H9 (cell line): Measurements from ENCODE around the gene MAD1L1. TPM values are rescaled to one million over a fixed set of nuclear protein-coding genes. Genes with fewer than 3 reads are reported as not detected.

Experiments
- DNase-seq: peaks from one replicate; pipeline ENCODE4 v3.0.0-alpha.2; 2017
- H2AFZ ChIP-seq: one replicate; pipeline ENCODE4 v1.6.1; 2013; ENCODE audit warnings: mild to moderate bottlenecking, low read length, control low read depth, moderate library complexity
- H2AK5ac ChIP-seq: 2 replicates; pipeline ENCODE4 v1.6.1; 2013; ENCODE audit warnings: low read length, control low read depth, mixed read lengths; ENCODE audit not compliant: insufficient read length
- H2BK120ac ChIP-seq: one replicate; pipeline ENCODE4 v1.6.1; 2013; ENCODE audit warnings: low read depth, mild to moderate bottlenecking, low read length, control low read depth, inconsistent platforms; ENCODE audit not compliant: poor library complexity, severe bottlenecking
- H2BK12ac ChIP-seq: 2 replicates; pipeline ENCODE4 v1.6.1; 2013; ENCODE audit warnings: low read length, control low read depth, mixed read lengths, low read depth; ENCODE audit not compliant: insufficient read length
- H2BK15ac ChIP-seq: 2 replicates; pipeline ENCODE4 v1.6.1; 2013; ENCODE audit warnings: low read depth, low read length, control low read depth
- H2BK20ac ChIP-seq: one replicate; pipeline ENCODE4 v1.6.1; 2013; ENCODE audit warnings: low read depth, mild to moderate bottlenecking, low read length, control low read depth, inconsistent platforms; ENCODE audit not compliant: poor library complexity, severe bottlenecking
- H2BK5ac ChIP-seq: 2 replicates; pipeline ENCODE4 v1.6.1; 2013; ENCODE audit warnings: low read length, control low read depth, mixed read lengths; ENCODE audit not compliant: insufficient read length
- H3K14ac ChIP-seq: 2 replicates; pipeline ENCODE4 v1.6.1; 2013; ENCODE audit warnings: low read length, control low read depth; ENCODE audit not compliant: insufficient read depth
- H3K18ac ChIP-seq: 2 replicates; pipeline ENCODE4 v1.6.1; 2013; ENCODE audit warnings: low read depth, mild to moderate bottlenecking, mixed read lengths, low read length, control low read depth; ENCODE audit not compliant: insufficient read length
- H3K23ac ChIP-seq: 2 replicates; pipeline ENCODE4 v1.6.1; 2013; ENCODE audit warnings: low read length, control low read depth, mixed read lengths, low read depth; ENCODE audit not compliant: insufficient read length
- H3K23me2 ChIP-seq: 2 replicates; pipeline ENCODE4 v1.6.1; 2013; ENCODE audit warnings: low read depth, mild to moderate bottlenecking, mixed read lengths, low read length, control low read depth; ENCODE audit not compliant: insufficient read length, poor library complexity, severe bottlenecking
- H3K27ac ChIP-seq: 2 replicates; pipeline ENCODE4 v1.5.1; 2013; ENCODE audit warnings: low read length, control low read depth, mixed read lengths, low read depth; ENCODE audit not compliant: insufficient read length
- H3K27me3 ChIP-seq: 2 replicates; pipeline ENCODE4 v1.6.1; 2013; ENCODE audit warnings: low read length, control low read depth, inconsistent platforms; ENCODE audit not compliant: insufficient read depth
- H3K4ac ChIP-seq: 2 replicates; pipeline ENCODE4 v1.6.1; 2013; ENCODE audit warnings: low read depth, mild to moderate bottlenecking, control low read depth, inconsistent platforms, low read length, moderate library complexity
- H3K4me1 ChIP-seq: 2 replicates; pipeline ENCODE4 v1.6.1; 2013; ENCODE audit warnings: low read length, control low read depth, inconsistent platforms; ENCODE audit not compliant: insufficient read depth
- H3K4me2 ChIP-seq: 2 replicates; pipeline ENCODE4 v1.6.1; 2013; ENCODE audit warnings: low read length, control low read depth, mixed read lengths; ENCODE audit not compliant: insufficient read length, insufficient read depth
- H3K56ac ChIP-seq: 2 replicates; pipeline ENCODE4 v1.6.1; 2013; ENCODE audit warnings: low read depth, mild to moderate bottlenecking, mixed read lengths, low read length, control low read depth; ENCODE audit not compliant: insufficient read length
- H3K79me1 ChIP-seq: 2 replicates; pipeline ENCODE4 v1.6.1; 2013; ENCODE audit warnings: low read depth, mild to moderate bottlenecking, moderate library complexity, low read length, control low read depth, inconsistent platforms; ENCODE audit not compliant: insufficient read depth, poor library complexity, severe bottlenecking
- H3K79me2 ChIP-seq: 2 replicates; pipeline ENCODE4 v1.6.1; 2013; ENCODE audit warnings: low read length, control low read depth, inconsistent platforms; ENCODE audit not compliant: insufficient read depth
- H3K9ac ChIP-seq: 2 replicates; pipeline ENCODE4 v1.6.1; 2013; ENCODE audit warnings: low read length, control low read depth, mixed read lengths; ENCODE audit not compliant: insufficient read length; ENCODE audit errors: extremely low read depth
- H3K9me3 ChIP-seq: one replicate; pipeline ENCODE4 v1.6.1; 2013; ENCODE audit warnings: low read depth, low read length, inconsistent platforms; ENCODE audit not compliant: control insufficient read depth
- H3T11ph ChIP-seq: one replicate; pipeline ENCODE4 v1.6.1; 2013; ENCODE audit warnings: mild to moderate bottlenecking, low read length, control low read depth, inconsistent platforms
- H4K20me1 ChIP-seq: one replicate; pipeline ENCODE4 v1.6.1; 2013; ENCODE audit not compliant: control insufficient read depth, insufficient read length, insufficient read depth
- H4K5ac ChIP-seq: 2 replicates; pipeline ENCODE4 v1.6.1; 2013; ENCODE audit warnings: low read depth, mild to moderate bottlenecking, mixed read lengths, low read length, control low read depth; ENCODE audit not compliant: insufficient read length
- H4K8ac ChIP-seq: replicated peaks from 2 replicates; pipeline ENCODE4 v1.6.1; 2013; ENCODE audit warnings: low read length, control low read depth, mixed read lengths, low read depth; ENCODE audit not compliant: insufficient read length
- H4K91ac ChIP-seq: 2 replicates; pipeline ENCODE4 v1.6.1; 2013; ENCODE audit warnings: low read depth, mild to moderate bottlenecking, moderate library complexity, mixed read lengths, low read length, control low read depth; ENCODE audit not compliant: insufficient read length
- H3K27ac Mint-ChIP-seq, 3 experiments: 2 replicates in 2 of 3; 3 replicates in 1 of 3; pipeline ENCODE4 v1.8.0; 2020 to 2021; ENCODE audit warnings: mixed read lengths in 3 of 3, mild to moderate bottlenecking in 1 of 3, moderate library complexity in 1 of 3
- H3K27me3 Mint-ChIP-seq: 2 replicates; pipeline ENCODE4 v1.8.0; 2021; ENCODE audit warnings: low read depth, mild to moderate bottlenecking, moderate library complexity, mixed read lengths
- H3K36me3 Mint-ChIP-seq, 3 experiments: 2 replicates in 2 of 3; 3 replicates in 1 of 3; pipeline ENCODE4 v1.8.0; 2020 to 2021; ENCODE audit warnings: low read depth in 3 of 3, mixed read lengths in 3 of 3; ENCODE audit not compliant: insufficient read depth in 1 of 3
- H3K4me1 Mint-ChIP-seq, 2 experiments: 2 replicates each; pipeline ENCODE4 v1.8.0; 2020; ENCODE audit warnings: mixed read lengths in 2 of 2
- H3K4me3 Mint-ChIP-seq, 2 experiments: 2 replicates in 1 of 2; 3 replicates in 1 of 2; pipeline ENCODE4 v1.8.0; 2020 to 2021; ENCODE audit warnings: mild to moderate bottlenecking in 2 of 2, mixed read lengths in 2 of 2, moderate library complexity in 1 of 2
- H3K9me3 Mint-ChIP-seq, 2 experiments: 2 replicates in 1 of 2; 3 replicates in 1 of 2; pipeline ENCODE4 v1.8.0; 2020; ENCODE audit warnings: mild to moderate bottlenecking in 2 of 2, mixed read lengths in 2 of 2, moderate library complexity in 1 of 2
- WGBS: extraction: QIAGEN DNeasy Blood & Tissue Kit; methylation state at CpG from one replicate; pipeline ENCODE4 v1.1.7; 2013; ENCODE audit warnings: missing lambda C conversion rate, low lambda C conversion rate, mixed read lengths; ENCODE audit not compliant: insufficient read length; ENCODE audit errors: extremely low coverage; 5-methylcytosine and 5-hydroxymethylcytosine counted together
- total RNA-seq: library from RNA; stranded (reverse); gene quantifications from 2 replicates; pipeline ENCODE4 v1.2.1, GENCODE V29; 2021
- TF ChIP-seq, protein P1 (sequence below): fragments of 200-600 bp; sonication (generic); conservative IDR thresholded peaks from 3 replicates; pipeline ENCODE4 v1.8.0; 2021; ENCODE audit warnings: antibody characterized with exemption, mild to moderate bottlenecking

The MAD1L1 gene
- total RNA-seq, 1 experiment from 2014 or later = 39.0 TPM

DNA sequence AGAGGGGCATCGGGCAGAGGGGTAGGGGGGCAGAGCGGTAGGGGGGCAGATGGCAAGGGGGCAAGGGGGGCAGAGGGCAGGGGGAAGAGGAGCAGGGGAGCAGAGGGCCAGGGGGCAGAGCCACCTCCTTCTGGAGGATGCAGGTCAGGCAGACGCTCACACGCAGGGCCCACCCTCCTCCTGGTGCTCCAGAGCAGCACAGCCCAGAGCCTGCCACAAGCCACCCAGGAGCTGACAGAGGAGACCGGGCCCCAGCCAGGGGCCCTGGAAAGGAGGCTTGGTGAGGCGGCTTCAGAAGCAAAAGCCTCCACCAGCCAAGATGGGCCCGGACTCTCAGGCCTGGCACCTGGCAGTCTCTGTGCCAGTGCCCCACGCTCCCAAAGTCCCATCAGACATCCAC, 13.1 kb downstream of the MAD1L1 start:
- no peak overlapping the region for H2BK5ac ChIP-seq
- Mint-ChIP-seq H3K36me3 (peaks cover 44 to 84% (median 78%) of the 10 kb centered on the region in 3 experiments; a peak in 6 of 7 replicates), H3K27ac (no peak overlapping the region), H3K4me1 (no peaks in the 10 kb centered on the region), H3K9me3 (peaks cover 0 to 2% of the 10 kb centered on the region in 2 experiments; a peak in 1 of 5 replicates), H3K27me3 (peaks cover 2% of the 10 kb centered on the region), H3K4me3 (no peak overlapping the region)
- no peaks in the 10 kb centered on the region for H3K27me3 ChIP-seq
- H3K56ac ChIP-seq = no peak overlapping the region
- TF ChIP-seq, protein P1, sequence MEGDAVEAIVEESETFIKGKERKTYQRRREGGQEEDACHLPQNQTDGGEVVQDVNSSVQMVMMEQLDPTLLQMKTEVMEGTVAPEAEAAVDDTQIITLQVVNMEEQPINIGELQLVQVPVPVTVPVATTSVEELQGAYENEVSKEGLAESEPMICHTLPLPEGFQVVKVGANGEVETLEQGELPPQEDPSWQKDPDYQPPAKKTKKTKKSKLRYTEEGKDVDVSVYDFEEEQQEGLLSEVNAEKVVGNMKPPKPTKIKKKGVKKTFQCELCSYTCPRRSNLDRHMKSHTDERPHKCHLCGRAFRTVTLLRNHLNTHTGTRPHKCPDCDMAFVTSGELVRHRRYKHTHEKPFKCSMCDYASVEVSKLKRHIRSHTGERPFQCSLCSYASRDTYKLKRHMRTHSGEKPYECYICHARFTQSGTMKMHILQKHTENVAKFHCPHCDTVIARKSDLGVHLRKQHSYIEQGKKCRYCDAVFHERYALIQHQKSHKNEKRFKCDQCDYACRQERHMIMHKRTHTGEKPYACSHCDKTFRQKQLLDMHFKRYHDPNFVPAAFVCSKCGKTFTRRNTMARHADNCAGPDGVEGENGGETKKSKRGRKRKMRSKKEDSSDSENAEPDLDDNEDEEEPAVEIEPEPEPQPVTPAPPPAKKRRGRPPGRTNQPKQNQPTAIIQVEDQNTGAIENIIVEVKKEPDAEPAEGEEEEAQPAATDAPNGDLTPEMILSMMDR = no peak
- no peak overlapping the region for H2AFZ ChIP-seq
- no peaks in the 10 kb centered on the region for H3K23me2 ChIP-seq
- H2BK15ac ChIP-seq = no peak overlapping the region
- H3K4me2 ChIP-seq = no peak overlapping the region
- H4K8ac ChIP-seq = no peak overlapping the region
- no peak overlapping the region for H3K4ac ChIP-seq
- no peak overlapping the region for H3K14ac ChIP-seq
- no peaks in the 10 kb centered on the region for H3K9me3 ChIP-seq
- no peak overlapping the region for H3K27ac ChIP-seq
- no peak overlapping the region for H3T11ph ChIP-seq
- no peaks in the 10 kb centered on the region for H3K4me1 ChIP-seq
- no peak overlapping the region for H4K5ac ChIP-seq
- H2BK20ac ChIP-seq = no peak overlapping the region
- H2BK12ac ChIP-seq = no peak overlapping the region
- no peaks in the 10 kb centered on the region for H3K79me2 ChIP-seq
- no peak overlapping the region for H3K18ac ChIP-seq
- no CpG with 5 or more reads among the region's 8 CpGs for WGBS
- H4K91ac ChIP-seq = no peak overlapping the region
- no peaks in the 10 kb centered on the region for H4K20me1 ChIP-seq
- H3K9ac ChIP-seq = no peak overlapping the region
- H3K79me1 ChIP-seq = peaks cover 5% of the 10 kb centered on the region
- DNase-seq = no peak
- H2AK5ac ChIP-seq = no peak overlapping the region
- H2BK120ac ChIP-seq = no peak overlapping the region
- no peak overlapping the region for H3K23ac ChIP-seq
